Natural killer cell (primary cell): Measurements from ENCODE around the gene HNRNPK. TPM values are rescaled to one million over a fixed set of nuclear protein-coding genes. Genes with fewer than 3 reads are reported as not detected.

Experiments
- ATAC-seq, 3 donors: fragments of 150-1000 bp in 2 of 3; fragments of 200-7000 bp in 1 of 3; cut with Tn5 transposase; 1 replicate in 1 of 3; 2 replicates in 2 of 3; pipeline ENCODE4 v1.10.0; 2021; ENCODE audit warnings: mild to moderate bottlenecking in 2 of 3, moderate library complexity in 2 of 3
- DNase-seq, 2 donors: peaks; one replicate each; pipeline versions ENCODE4 v3.0.0 to v3.0.0-alpha.2; 2013 to 2021; ENCODE audit warnings: mixed read lengths in 1 of 2
- H3K27ac ChIP-seq: one replicate; pipeline ENCODE4 v1.5.1; 2013; ENCODE audit warnings: mild to moderate bottlenecking, low read length
- H3K27me3 ChIP-seq: one replicate; pipeline ENCODE4 v1.6.1; 2013; ENCODE audit warnings: low read length; ENCODE audit not compliant: control insufficient read depth, insufficient read depth
- H3K36me3 ChIP-seq: one replicate; pipeline ENCODE4 v1.6.1; 2013; ENCODE audit warnings: low read length; ENCODE audit not compliant: control insufficient read depth, insufficient read depth
- H3K4me1 ChIP-seq: one replicate; pipeline ENCODE4 v1.6.1; 2013; ENCODE audit warnings: low read length; ENCODE audit not compliant: control insufficient read depth, insufficient read depth
- H3K4me3 ChIP-seq: one replicate; pipeline ENCODE4 v1.5.1; 2013; ENCODE audit warnings: low read length
- H3K9me3 ChIP-seq: one replicate; pipeline ENCODE4 v1.6.1; 2013; ENCODE audit warnings: low read length; ENCODE audit not compliant: control insufficient read depth, insufficient read depth
- H3K27ac Mint-ChIP-seq, 2 donors: one replicate each; pipeline ENCODE4 v1.8.0; 2022; ENCODE audit warnings: mild to moderate bottlenecking in 2 of 2, mixed read lengths in 2 of 2, moderate library complexity in 1 of 2
- H3K27me3 Mint-ChIP-seq, 2 donors: one replicate each; pipeline ENCODE4 v1.8.0; 2022; ENCODE audit warnings: low read depth in 2 of 2, mixed read lengths in 2 of 2
- H3K36me3 Mint-ChIP-seq: one replicate; pipeline ENCODE4 v1.8.0; 2022; ENCODE audit warnings: mixed read lengths
- H3K4me1 Mint-ChIP-seq, 2 donors: one replicate each; pipeline ENCODE4 v1.8.0; 2022; ENCODE audit warnings: mixed read lengths in 2 of 2
- H3K4me3 Mint-ChIP-seq: one replicate; pipeline ENCODE4 v1.8.0; 2022; ENCODE audit warnings: mild to moderate bottlenecking, moderate library complexity, mixed read lengths
- H3K9me3 Mint-ChIP-seq, 2 donors: one replicate each; pipeline ENCODE4 v1.8.0; 2022; ENCODE audit warnings: mixed read lengths in 2 of 2
- WGBS: methylation state at CpG from one replicate; pipeline ENCODE4 v1.1.7; 2013; ENCODE audit warnings: missing lambda C conversion rate; ENCODE audit not compliant: insufficient coverage; 5-methylcytosine and 5-hydroxymethylcytosine counted together
- intact Hi-C: fragments of 100-400 bp; cut with micrococcal nuclease; formaldehyde crosslinking; loops from one replicate; pipeline ENCODE4 v1.14.2; 2022
- total RNA-seq, 4 donors: library from RNA; stranded (reverse); fragments of 120-200 nt in 1 of 4; gene quantifications; one replicate each; pipeline versions ENCODE4 v1.2.3 to v1.2.4, GENCODE V29; 2013 to 2022
- TF ChIP-seq, protein P1 (sequence below): fragments of 200-600 bp; IDR thresholded peaks from one replicate; pipeline ENCODE4 v1.8.0; 2022; ENCODE audit warnings: antibody characterized with exemption

Gene HNRNPK
- total RNA-seq, 3 donors from 2014 or later (not counting 1 experiment from before 2014, with no cell fraction given) = 703 to 872 (median 771) TPM

GRCh38 chr9:84007662-84008061 is 27.6 kb upstream of the HNRNPK start:
- Histone ChIP-seq H3K4me1 (no peaks in the 10 kb centered on the region), H3K9me3 (no peaks in the 10 kb centered on the region), H3K27me3 (no peaks in the 10 kb centered on the region), H3K4me3 (no peak overlapping the region), H3K36me3 (no peaks in the 10 kb centered on the region), H3K27ac (no peak overlapping the region)
- 87% methylated on average over 1 of the region's 2 CpGs for WGBS
- Mint-ChIP-seq H3K36me3 (no peaks in the 10 kb centered on the region), H3K27ac (no peak overlapping the region), H3K9me3 (no peaks in the 10 kb centered on the region), H3K4me3 (no peak overlapping the region), H3K4me1 (no peaks in the 10 kb centered on the region), H3K27me3 (no peaks in the 10 kb centered on the region)
- intact Hi-C loops = no loop called here
- ATAC-seq (no peak), DNase-seq (no peak)
- TF ChIP-seq, protein P1, sequence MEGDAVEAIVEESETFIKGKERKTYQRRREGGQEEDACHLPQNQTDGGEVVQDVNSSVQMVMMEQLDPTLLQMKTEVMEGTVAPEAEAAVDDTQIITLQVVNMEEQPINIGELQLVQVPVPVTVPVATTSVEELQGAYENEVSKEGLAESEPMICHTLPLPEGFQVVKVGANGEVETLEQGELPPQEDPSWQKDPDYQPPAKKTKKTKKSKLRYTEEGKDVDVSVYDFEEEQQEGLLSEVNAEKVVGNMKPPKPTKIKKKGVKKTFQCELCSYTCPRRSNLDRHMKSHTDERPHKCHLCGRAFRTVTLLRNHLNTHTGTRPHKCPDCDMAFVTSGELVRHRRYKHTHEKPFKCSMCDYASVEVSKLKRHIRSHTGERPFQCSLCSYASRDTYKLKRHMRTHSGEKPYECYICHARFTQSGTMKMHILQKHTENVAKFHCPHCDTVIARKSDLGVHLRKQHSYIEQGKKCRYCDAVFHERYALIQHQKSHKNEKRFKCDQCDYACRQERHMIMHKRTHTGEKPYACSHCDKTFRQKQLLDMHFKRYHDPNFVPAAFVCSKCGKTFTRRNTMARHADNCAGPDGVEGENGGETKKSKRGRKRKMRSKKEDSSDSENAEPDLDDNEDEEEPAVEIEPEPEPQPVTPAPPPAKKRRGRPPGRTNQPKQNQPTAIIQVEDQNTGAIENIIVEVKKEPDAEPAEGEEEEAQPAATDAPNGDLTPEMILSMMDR = no peak

DNA sequence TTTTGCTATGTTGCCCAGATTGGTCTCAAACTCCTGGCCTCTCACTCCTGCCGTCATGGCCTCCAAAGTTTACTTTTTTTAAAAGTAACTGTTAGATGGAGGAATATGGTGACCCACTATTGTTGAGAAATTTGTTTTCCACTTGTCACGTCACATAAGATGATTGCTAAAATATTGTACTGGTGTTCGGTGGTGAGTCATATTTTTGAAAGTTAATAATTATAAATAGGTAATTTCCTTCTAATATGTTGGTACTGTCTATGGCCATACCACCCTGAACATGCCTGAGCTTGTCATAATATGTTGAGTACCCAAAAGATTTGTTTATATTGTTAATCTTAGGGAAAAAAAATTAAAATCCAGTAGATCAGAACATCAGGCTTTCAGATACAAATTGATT is 23.2 kb upstream of the HNRNPK start:
- Mint-ChIP-seq H3K36me3 (peaks cover 12% of the 10 kb centered on the region), H3K4me1 (peaks cover 10 to 12% of the 10 kb centered on the region in 2 donors), H3K27ac (no peak overlapping the region), H3K27me3 (no peaks in the 10 kb centered on the region), H3K4me3 (no peak overlapping the region), H3K9me3 (no peaks in the 10 kb centered on the region)
- no peak overlapping the region for H3K4me3 ChIP-seq
- ATAC-seq (no peak), DNase-seq (no peak)
- intact Hi-C loops = no loop called here
- no peaks in the 10 kb centered on the region for H3K27me3 ChIP-seq
- H3K27ac ChIP-seq = no peak overlapping the region
- H3K36me3 ChIP-seq = peaks cover 6% of the 10 kb centered on the region
- H3K4me1 ChIP-seq = no peaks in the 10 kb centered on the region
- TF ChIP-seq, protein P1 = no peak
- WGBS = 96% methylated on average over 2 of the region's 3 CpGs
- H3K9me3 ChIP-seq = no peaks in the 10 kb centered on the region

DNA sequence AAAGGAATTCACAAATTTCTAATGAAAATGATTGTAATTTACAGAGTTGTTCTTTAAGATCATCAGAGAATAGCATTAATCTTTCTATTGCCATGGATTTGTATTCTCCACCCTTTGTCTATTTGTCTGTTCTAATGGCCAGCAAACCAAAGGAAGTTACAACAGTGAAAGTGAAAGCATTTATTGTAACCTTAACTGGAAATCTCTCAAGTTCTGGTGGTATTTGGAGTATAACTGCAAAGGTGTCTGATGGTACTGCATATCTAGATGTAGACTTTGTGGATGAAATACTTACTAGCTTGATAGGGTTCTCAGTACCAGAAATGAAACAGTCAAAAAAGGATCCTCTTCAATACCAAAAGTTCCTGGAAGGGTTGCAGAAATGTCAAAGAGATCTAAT is 22.3 kb upstream of the HNRNPK start:
- no peaks in the 10 kb centered on the region for H3K27me3 ChIP-seq
- no peaks in the 10 kb centered on the region for H3K9me3 Mint-ChIP-seq
- intact Hi-C loops = no loop called here
- ATAC-seq (peak; percentile 68 to 78 (median 78)), DNase-seq (peak in 1 of 2 donors; percentile 31)
- H3K27ac Mint-ChIP-seq = peak overlapping the region; percentile 38 to 46
- peak overlapping the region; percentile 25 for H3K4me3 Mint-ChIP-seq
- peaks cover 12% of the 10 kb centered on the region for H3K36me3 Mint-ChIP-seq
- H3K36me3 ChIP-seq = peaks cover 6% of the 10 kb centered on the region
- H3K9me3 ChIP-seq = no peaks in the 10 kb centered on the region
- H3K4me1 Mint-ChIP-seq = peaks cover 10 to 12% of the 10 kb centered on the region in 2 donors
- H3K27ac ChIP-seq = peak overlapping the region; percentile 42
- TF ChIP-seq, protein P1 = no peak
- no peaks in the 10 kb centered on the region for H3K4me1 ChIP-seq
- H3K27me3 Mint-ChIP-seq = no peaks in the 10 kb centered on the region
- H3K4me3 ChIP-seq = no peak overlapping the region

- Mint-ChIP-seq H3K9me3 (no peaks in the 10 kb centered on the region), H3K27ac (peak overlapping the region; percentile 38 to 46), H3K27me3 (no peaks in the 10 kb centered on the region), H3K4me1 (peaks cover 10 to 12% of the 10 kb centered on the region in 2 donors), H3K4me3 (no peak overlapping the region), H3K36me3 (peaks cover 12% of the 10 kb centered on the region)
- Histone ChIP-seq H3K36me3 (peaks cover 6% of the 10 kb centered on the region), H3K9me3 (no peaks in the 10 kb centered on the region), H3K27me3 (no peaks in the 10 kb centered on the region), H3K27ac (no peak overlapping the region), H3K4me1 (no peaks in the 10 kb centered on the region), H3K4me3 (no peak overlapping the region)
- TF ChIP-seq, protein P1 = no peak
- DNase-seq (no peak), ATAC-seq (no peak)
- intact Hi-C loops = no loop called here
- 80% methylated on average over 2 of the region's 2 CpGs for WGBS
Measured at GRCh38 chr9:84001621-84002020, 21.6 kb upstream of the HNRNPK start.
